CMK (cell line): ENCODE measurements around the gene ETF1.

Experiments used
- DNase-seq: peaks from one replicate; pipeline ENCODE4 v3.0.0-alpha.2; 2010; ENCODE audit warnings: low read depth

Gene ETF1

GRCh38 chr5:138542956-138543729 is at the start of gene ETF1:
ETF1 (minus strand) TSS chr5:138543236; CDS start chr5:138542918, 318 bp downstream.
- peak; percentile 91 for DNase-seq

- no peak for DNase-seq
Measured at GRCh38 chr5:138588013-138588788, 45.2 kb upstream of the ETF1 start.

GRCh38 chr5:138585157-138585556 is 42.1 kb upstream of the ETF1 start:
- no peak for DNase-seq

- no peak for DNase-seq
Measured at GRCh38 chr5:138583984-138584637, 41.1 kb upstream of the ETF1 start.

- DNase-seq = no peak
Measured at GRCh38 chr5:138582959-138583358, 39.9 kb upstream of the ETF1 start.

- DNase-seq = no peak
Measured at GRCh38 chr5:138580777-138581176, 37.7 kb upstream of the ETF1 start.

GRCh38 chr5:138580001-138580400 is 37.0 kb upstream of the ETF1 start:
- DNase-seq = no peak

- DNase-seq = no peak
Measured at GRCh38 chr5:138579517-138579863, 36.5 kb upstream of the ETF1 start.

- DNase-seq = no peak
Measured at GRCh38 chr5:138577452-138577851, 34.4 kb upstream of the ETF1 start.

GRCh38 chr5:138575194-138576015 is 32.4 kb upstream of the ETF1 start, which contains the start of gene HSPA9:
HSPA9 (minus strand) TSS chr5:138575401; CDS start chr5:138575318, 83 bp downstream.
- peak; percentile 97 for DNase-seq

- no peak for DNase-seq
Measured at GRCh38 chr5:138574744-138575193, 31.7 kb upstream of the ETF1 start.

- DNase-seq = no peak
Measured at GRCh38 chr5:138573949-138574670, 31.1 kb upstream of the ETF1 start.

- no peak for DNase-seq
Measured at GRCh38 chr5:138573223-138573622, 30.2 kb upstream of the ETF1 start.

- DNase-seq = no peak
Measured at GRCh38 chr5:138570871-138571270, 27.8 kb upstream of the ETF1 start.

- DNase-seq = no peak
Measured at GRCh38 chr5:138569782-138570181, 26.7 kb upstream of the ETF1 start.

GRCh38 chr5:138568061-138568824 is 25.2 kb upstream of the ETF1 start:
- no peak for DNase-seq

GRCh38 chr5:138566792-138567191 is 23.8 kb upstream of the ETF1 start:
- no peak for DNase-seq

- DNase-seq = no peak
Measured at GRCh38 chr5:138565100-138565821, 22.2 kb upstream of the ETF1 start.

GRCh38 chr5:138564242-138564641 is 21.2 kb upstream of the ETF1 start:
- DNase-seq = no peak
